AG10803 (cell line): ENCODE results near the gene CPNE5.
A peak's percentile ranks its signal among the peaks of the same experiment; 100 is the strongest.

Experiments
- DNase-seq: peaks from one replicate; pipeline ENCODE4 v3.0.0; 2010; ENCODE audit warnings: low read depth
- H3K4me3 ChIP-seq: 2 replicates; pipeline ENCODE4 v1.5.1; 2011; ENCODE audit warnings: mild to moderate bottlenecking, low read length, control low read depth
- TF ChIP-seq, protein P1 (sequence below): conservative IDR thresholded peaks from 2 replicates; pipeline ENCODE4 v1.5.1; 2011; ENCODE audit warnings: mild to moderate bottlenecking, low read length, control low read depth, inconsistent platforms

CPNE5 gene

DNA sequence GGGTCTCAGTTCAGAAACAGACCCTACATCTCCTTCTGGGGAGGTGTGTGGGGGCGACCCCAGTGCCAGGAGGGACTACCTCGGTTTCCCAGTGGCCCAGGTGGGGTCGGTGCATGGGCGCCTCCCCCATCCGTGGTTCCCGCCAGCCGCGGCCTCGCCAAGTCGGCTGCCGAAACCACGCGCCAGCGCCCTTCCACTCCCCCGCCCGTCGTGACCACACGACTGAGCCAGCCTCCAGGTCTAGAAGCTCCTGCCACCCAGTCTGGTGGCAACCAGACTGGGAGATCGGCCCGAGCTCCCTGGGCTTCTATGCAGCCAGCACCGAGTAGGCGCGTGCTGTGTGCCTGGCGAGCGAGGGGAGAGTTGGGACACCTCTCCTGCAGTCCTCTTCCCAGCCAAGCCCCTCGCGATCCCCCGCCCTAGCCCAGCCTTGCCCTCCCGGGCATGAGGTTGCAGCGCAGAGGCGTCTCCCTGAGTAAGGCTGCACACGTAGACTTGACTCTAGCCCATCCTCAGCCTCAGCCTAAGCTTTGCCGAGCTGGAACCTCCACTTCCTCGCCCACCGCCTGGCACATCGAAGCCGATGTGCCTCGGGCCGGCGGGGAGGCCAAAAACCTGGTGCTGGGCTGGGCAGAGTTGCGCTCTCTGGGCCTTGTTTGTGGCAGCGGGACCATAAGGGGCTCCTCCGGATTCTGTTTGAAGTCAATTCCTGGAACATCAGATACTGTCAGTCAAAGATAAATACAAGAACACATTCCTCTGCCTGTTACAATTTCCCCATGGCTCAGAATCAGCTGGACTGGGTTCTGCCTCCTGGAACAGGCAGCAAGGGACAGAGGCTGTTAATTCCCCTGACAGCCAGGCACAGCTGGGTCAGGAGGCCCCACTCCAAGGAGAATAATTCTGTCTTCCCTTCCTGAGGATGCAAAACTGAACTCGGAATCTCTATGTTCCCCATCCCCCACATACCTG is 1.5 kb upstream of the CPNE5 start:
- DNase-seq: no peak
- TF ChIP-seq, protein P1, sequence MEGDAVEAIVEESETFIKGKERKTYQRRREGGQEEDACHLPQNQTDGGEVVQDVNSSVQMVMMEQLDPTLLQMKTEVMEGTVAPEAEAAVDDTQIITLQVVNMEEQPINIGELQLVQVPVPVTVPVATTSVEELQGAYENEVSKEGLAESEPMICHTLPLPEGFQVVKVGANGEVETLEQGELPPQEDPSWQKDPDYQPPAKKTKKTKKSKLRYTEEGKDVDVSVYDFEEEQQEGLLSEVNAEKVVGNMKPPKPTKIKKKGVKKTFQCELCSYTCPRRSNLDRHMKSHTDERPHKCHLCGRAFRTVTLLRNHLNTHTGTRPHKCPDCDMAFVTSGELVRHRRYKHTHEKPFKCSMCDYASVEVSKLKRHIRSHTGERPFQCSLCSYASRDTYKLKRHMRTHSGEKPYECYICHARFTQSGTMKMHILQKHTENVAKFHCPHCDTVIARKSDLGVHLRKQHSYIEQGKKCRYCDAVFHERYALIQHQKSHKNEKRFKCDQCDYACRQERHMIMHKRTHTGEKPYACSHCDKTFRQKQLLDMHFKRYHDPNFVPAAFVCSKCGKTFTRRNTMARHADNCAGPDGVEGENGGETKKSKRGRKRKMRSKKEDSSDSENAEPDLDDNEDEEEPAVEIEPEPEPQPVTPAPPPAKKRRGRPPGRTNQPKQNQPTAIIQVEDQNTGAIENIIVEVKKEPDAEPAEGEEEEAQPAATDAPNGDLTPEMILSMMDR: no peak
- peak overlapping the region; percentile 54 for H3K4me3 ChIP-seq

DNA sequence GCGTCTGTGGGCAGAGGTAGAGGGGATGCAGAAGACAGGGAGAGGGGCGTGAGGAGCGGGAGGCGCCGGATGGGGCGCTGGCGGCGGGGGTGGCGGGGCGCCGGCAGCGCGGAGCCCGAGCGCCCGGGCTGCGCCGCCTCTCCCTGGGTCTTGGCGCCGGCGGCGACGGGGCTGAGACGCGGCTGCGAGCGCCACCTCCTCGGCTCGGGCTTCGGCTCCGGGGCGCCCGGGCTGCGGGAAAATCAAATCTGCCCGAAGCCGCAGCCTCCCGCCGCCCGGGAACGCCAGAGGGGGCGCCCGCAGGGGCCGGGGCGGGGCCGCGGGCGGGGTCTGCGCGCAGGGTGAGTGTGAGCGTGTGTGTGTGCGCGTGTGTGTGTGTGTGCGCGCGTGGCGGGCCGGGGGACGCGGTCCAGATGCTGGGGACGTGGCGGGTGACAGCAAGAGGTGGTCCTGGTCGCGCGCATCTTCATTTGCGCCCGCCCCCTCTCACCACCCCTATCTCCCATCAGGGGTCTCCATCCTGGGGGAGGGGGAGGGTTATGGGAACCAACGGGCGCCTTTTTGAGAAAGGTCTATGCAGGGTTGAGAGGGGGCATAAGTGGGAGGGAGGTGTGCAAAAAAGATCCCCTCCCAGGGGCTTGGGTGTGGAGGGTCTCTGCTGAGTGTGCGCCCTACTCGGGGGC is 646 bp upstream of the CPNE5 start:
- DNase-seq: no peak
- peak overlapping the region; percentile 54 for H3K4me3 ChIP-seq
- TF ChIP-seq, protein P1: no peak

DNA sequence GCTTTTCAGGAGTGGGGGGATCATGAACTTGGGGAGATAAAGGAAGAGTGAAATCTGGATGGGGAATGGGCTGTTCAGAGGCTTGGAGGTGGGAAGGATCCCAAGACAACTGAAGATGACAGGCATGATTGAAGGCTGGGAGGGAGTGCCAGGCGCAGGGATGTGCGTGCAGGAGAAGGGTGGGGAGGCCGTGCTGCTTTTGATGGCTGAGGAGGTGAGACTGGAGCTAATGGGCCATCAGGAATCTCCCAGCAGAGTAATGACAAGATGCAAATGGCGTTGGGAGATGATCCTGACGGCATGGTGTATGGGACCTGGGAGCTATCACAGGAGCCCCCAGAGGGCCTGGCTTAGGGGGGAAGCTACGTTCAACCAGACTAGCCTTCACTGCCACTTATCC is 1.6 kb downstream of the CPNE5 start:
- DNase-seq: no peak
- H3K4me3 ChIP-seq: no peak overlapping the region
- TF ChIP-seq, protein P1: no peak

DNA sequence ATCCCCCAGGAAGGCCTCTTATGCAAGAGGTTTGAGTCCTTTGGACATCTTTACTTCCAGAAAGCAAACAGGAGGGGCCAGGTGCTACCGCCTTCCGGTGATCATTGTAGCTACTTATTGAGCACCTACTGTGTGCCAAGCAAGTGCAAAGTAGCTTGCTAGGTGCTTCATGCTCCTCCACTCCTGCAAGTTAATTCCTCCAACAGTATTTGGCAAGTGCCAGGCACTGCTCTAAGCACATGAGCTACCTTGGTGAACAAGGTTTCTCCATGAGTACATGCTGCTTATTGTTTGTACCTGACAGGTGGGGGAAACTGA is 2.3 kb downstream of the CPNE5 start:
- no peak for DNase-seq
- TF ChIP-seq, protein P1: no peak
- H3K4me3 ChIP-seq: no peak overlapping the region

DNA sequence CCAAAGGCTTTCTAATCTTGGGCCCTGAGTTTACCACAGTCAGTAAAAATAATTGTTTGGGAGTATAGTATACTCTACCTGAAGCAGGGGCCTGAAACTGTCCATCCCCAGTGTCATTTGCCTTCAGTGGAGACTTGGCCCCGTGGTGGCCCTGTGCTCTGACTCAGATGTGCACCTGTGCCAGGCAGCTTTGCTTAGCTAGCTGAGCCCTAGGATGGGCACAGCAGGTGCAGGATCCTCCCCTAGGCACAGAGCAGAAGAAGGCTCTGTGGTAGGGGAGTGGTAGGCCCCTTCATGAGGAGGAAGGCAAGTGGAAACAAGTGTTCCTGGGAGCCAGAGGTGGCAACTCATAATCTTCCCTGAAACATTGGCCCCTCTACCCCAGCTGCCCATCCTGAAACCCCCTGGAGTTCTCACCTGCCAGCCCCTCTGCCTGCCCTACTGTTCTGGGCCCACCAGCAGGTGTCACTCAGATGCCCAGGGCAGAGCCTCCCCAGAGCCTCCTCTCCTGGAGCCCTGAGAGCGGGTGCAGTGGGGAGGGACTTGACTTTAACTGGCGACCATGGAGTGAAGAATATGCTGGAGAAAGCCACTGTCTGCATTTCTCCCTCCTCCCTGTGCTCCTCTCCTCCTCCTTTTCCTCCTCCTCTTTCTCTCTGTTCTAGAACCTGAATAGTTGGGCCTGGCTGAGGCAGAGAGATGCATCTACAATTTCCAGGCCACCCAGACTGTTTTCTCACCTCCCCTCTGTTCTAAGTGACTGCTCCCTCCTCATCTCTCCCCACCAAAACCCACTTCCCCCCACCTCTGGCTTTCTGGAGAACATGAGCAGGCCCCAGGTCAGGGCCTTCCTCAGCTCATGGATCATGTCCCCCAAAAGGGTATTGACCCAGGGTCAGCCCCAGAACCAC is 2.9 kb downstream of the CPNE5 start:
- no peak for DNase-seq
- TF ChIP-seq, protein P1: no peak
- no peak overlapping the region for H3K4me3 ChIP-seq

DNA sequence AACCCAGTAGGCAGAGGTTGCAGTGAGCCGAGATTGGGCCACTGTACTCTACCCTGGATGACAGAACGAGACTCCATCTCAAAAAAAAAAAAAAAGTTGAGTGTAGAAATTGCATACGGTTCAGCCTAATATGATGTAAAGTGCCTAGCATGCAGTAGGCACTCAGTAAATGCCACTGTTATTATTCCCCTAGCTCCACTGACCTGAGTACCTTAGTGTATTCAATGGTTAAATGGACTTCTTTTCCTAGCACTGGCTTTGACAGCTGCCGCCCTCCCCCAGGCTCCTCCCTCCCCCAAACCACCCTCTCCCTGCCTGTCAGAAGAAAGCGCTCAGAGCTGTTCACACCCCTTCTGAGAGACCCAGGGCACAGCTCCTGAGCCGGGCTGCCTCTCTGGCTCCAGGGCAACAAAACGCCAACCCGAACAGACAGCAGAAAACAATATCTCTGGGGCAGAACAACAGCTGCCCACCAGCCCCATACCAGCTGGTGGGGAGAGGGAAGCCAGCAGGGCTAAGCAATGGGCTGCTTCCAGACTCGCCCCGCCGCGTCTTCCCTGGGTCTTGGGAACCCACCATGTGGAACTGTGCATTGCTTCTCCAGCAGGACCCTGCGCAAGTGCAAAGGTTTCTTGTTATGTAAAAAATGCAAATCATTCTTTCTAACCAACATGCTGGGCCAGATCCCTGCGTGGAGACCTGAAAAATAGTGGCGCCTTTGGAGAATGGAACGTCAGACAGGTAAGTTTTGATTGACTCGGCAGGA is 4.5 kb downstream of the CPNE5 start:
- DNase-seq: no peak
- H3K4me3 ChIP-seq: no peak overlapping the region
- TF ChIP-seq, protein P1: no peak
